GM20000 (cell line): ENCODE data around the gene DBX1.

Experiments
- DNase-seq: peaks from one replicate; pipeline ENCODE4 v3.0.0; 2012; ENCODE audit warnings: low spot score
- TF ChIP-seq, protein P1 (sequence below): IDR thresholded peaks from 2 replicates; pipeline ENCODE4 v1.5.1; 2012; ENCODE audit warnings: mild to moderate bottlenecking, control low read depth; ENCODE audit errors: extremely low read depth, missing control alignments

Gene DBX1

DNA sequence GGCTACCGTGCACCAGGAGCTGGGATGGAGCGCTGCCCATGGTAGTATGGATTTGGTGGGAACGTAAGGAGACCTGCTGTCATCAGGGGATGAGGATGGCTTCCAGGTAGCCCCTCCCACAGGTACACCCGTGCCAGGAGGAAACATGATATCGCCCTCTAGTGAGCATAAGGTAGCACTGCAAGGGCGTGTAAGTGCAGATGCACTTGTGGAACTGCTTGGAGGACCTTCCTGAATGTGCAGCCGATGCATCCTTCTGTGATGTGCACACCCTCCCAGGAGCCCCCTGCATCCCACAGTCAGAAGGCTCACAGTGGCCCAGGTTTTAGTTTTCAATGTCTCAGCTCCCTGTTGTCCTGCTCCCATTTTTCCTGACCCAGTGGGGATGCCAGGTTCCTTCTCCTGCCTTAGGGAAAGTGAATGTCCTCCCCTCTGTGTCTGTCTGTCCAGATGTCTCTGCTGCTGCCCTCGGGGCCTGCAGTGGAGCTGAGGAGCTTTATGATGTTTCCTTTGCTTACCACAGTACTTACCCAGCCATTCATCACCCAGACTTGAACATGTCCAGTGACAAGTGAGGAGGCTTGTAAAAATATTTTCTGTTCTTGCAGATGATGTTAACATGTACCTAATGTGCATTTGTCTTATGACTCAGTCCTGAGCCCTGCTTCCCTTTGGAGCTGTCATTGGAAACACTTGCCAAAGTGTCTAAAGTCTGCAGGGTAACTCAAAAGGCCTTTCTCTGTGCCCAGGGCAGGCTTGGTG is 49.2 kb downstream of the DBX1 start:
- peak; percentile 68 for DNase-seq
- TF ChIP-seq, protein P1, sequence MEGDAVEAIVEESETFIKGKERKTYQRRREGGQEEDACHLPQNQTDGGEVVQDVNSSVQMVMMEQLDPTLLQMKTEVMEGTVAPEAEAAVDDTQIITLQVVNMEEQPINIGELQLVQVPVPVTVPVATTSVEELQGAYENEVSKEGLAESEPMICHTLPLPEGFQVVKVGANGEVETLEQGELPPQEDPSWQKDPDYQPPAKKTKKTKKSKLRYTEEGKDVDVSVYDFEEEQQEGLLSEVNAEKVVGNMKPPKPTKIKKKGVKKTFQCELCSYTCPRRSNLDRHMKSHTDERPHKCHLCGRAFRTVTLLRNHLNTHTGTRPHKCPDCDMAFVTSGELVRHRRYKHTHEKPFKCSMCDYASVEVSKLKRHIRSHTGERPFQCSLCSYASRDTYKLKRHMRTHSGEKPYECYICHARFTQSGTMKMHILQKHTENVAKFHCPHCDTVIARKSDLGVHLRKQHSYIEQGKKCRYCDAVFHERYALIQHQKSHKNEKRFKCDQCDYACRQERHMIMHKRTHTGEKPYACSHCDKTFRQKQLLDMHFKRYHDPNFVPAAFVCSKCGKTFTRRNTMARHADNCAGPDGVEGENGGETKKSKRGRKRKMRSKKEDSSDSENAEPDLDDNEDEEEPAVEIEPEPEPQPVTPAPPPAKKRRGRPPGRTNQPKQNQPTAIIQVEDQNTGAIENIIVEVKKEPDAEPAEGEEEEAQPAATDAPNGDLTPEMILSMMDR: peak; percentile 94

- TF ChIP-seq, protein P1: no peak
- no peak for DNase-seq
These were observed 50.4 kb downstream of the DBX1 start for GRCh38 chr11:20109731-20110445.
